HEK293T (cell line): Measurements from ENCODE around the gene C2CD4D.
A peak's percentile ranks its signal among the peaks of the same experiment; 100 is the strongest.

Source experiments
- CTCF ChIA-PET: fragments of 350-600 bp; formaldehyde crosslinking; extraction: SDS; loops from one replicate; lab custom pipeline; 2021; ENCODE audit warnings: antibody characterized with exemption, inconsistent platforms; lab: Yijun Ruan, JAX
- POLR2A ChIA-PET: fragments of 350-600 bp; formaldehyde crosslinking; extraction: SDS; loops from one replicate; lab custom pipeline; 2020; ENCODE audit warnings: antibody characterized with exemption, inconsistent platforms; lab: Yijun Ruan, JAX
- DNase-seq: peaks from one replicate; pipeline ENCODE4 v3.0.0; 2012; ENCODE audit warnings: mixed read lengths; ENCODE audit errors: extremely low spot score
- ARNT ChIP-seq: fragments of 450-650 bp; IDR thresholded peaks from 2 replicates; pipeline ENCODE4 v1.6.1; 2017; ENCODE audit warnings: mild to moderate bottlenecking
- BHLHE40 ChIP-seq: fragments of 450-650 bp; IDR thresholded peaks from 2 replicates; pipeline ENCODE4 v1.6.1; 2016; ENCODE audit warnings: mild to moderate bottlenecking, moderate library complexity, borderline replicate concordance
- CTBP1 ChIP-seq: fragments of 450-650 bp; IDR thresholded peaks from 2 replicates; pipeline ENCODE4 v1.6.1; 2016; ENCODE audit warnings: borderline replicate concordance
- ELF4 ChIP-seq: fragments of 450-650 bp; IDR thresholded peaks from 2 replicates; pipeline ENCODE4 v1.6.1; 2017; ENCODE audit warnings: antibody characterized with exemption
- FOXA1 ChIP-seq: fragments of 450-650 bp; IDR thresholded peaks from 2 replicates; pipeline ENCODE4 v1.6.1; 2016; ENCODE audit warnings: mild to moderate bottlenecking
- FOXK2 ChIP-seq: fragments of 450-650 bp; IDR thresholded peaks from 2 replicates; pipeline ENCODE4 v1.6.1; 2016; ENCODE audit warnings: mild to moderate bottlenecking
- FOXM1 ChIP-seq: fragments of 450-650 bp; IDR thresholded peaks from 2 replicates; pipeline ENCODE4 v1.6.1; 2017; ENCODE audit warnings: mild to moderate bottlenecking, borderline replicate concordance
- HDGF ChIP-seq: fragments of 450-650 bp; IDR thresholded peaks from 2 replicates; pipeline ENCODE4 v1.6.1; 2017; ENCODE audit warnings: antibody characterized with exemption, borderline replicate concordance
- L3MBTL2 ChIP-seq: fragments of 450-650 bp; conservative IDR thresholded peaks from 2 replicates; pipeline ENCODE4 v1.6.1; 2016; ENCODE audit warnings: mild to moderate bottlenecking
- LEF1 ChIP-seq: fragments of 450-650 bp; IDR thresholded peaks from 2 replicates; pipeline ENCODE4 v1.6.1; 2017; ENCODE audit warnings: mild to moderate bottlenecking, borderline replicate concordance
- NFRKB ChIP-seq: fragments of 450-650 bp; IDR thresholded peaks from 2 replicates; pipeline ENCODE4 v1.6.1; 2016; ENCODE audit warnings: mild to moderate bottlenecking, moderate library complexity
- SP1 ChIP-seq: fragments of 450-650 bp; IDR thresholded peaks from 2 replicates; pipeline ENCODE4 v1.6.1; 2017
- SUZ12 ChIP-seq: fragments of 450-650 bp; IDR thresholded peaks from 2 replicates; pipeline ENCODE4 v1.6.1; 2016; ENCODE audit warnings: mild to moderate bottlenecking
- TARDBP ChIP-seq: fragments of 450-650 bp; IDR thresholded peaks from 2 replicates; pipeline ENCODE4 v1.6.1; 2016
- ZNF384 ChIP-seq: fragments of 450-650 bp; IDR thresholded peaks from 2 replicates; pipeline ENCODE4 v1.6.1; 2016
- TF ChIP-seq, protein P1 (sequence below): fragments of 450-650 bp; IDR thresholded peaks from 2 replicates; pipeline ENCODE4 v1.6.1; 2016

Gene C2CD4D

DNA sequence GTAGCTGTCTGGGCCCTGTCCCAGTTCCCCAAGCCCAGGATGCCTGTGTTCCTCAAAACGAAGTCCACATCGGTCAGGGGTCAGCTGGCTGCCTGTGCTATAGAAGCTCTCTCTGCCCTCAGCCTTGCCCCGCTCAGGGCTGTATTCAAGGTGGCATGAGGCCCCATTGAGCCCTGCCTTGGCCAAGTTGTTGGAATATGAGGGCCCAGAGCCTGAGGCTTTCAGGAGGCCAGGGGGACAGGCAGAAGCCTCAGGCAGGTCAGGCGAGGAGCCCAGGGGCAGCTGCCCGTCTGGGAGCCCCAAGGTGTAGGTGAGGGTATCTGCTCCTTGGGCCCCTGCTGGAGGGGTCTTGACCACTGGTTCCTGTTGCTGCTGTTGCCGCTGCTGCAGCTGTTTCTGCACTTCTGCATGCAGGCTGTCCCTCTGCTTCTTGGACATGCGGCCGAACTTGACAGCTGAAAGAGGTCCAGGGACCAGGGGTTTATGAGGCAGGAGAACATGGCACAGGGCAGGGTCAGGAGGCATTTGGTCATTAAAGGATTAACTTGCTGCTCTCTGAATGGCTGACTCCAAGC is 24.6 kb downstream of the C2CD4D start:
- CTCF ChIA-PET, result no interaction called here

DNA sequence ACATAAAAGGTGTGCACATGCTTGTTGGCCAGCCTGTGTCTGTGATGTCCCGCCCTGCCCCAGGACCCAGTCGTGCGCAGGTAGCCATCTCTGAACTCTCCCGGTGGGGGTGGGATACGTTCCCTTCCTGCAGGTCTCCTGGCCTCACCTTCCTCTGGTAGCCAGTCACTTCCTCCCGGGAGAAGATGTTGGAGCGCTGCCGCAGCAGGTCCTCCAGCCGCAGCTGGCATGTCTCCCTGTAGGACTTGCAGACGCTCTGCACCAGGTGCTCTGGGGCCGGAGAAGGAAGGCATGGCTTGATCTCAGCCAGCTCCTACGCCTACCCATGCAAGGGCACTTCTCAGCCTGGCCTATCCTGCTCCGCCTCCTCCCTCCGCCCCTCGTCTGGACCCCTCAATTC is 25.2 kb downstream of the C2CD4D start:
- TF ChIP-seq LEF1, result no peak
- no peak for TF ChIP-seq FOXK2
- TF ChIP-seq ELF4, result no peak
- TF ChIP-seq BHLHE40, result no peak
- TF ChIP-seq ARNT, result no peak
- TF ChIP-seq SUZ12, result no peak
- no peak for TF ChIP-seq SP1
- ChIA-PET POLR2A (no interaction called here), CTCF (no interaction called here)
- no peak for DNase-seq

More for the DNA sequence above, 24.6 kb downstream of the C2CD4D start:
- no peak for TF ChIP-seq CTBP1
- no peak for TF ChIP-seq FOXK2
- TF ChIP-seq HDGF, result no peak
- TF ChIP-seq SP1, result no peak
- no peak for TF ChIP-seq SUZ12
- no peak for TF ChIP-seq ARNT
- no peak for TF ChIP-seq NFRKB
- no peak for TF ChIP-seq ELF4
- TF ChIP-seq FOXA1, result no peak
- TF ChIP-seq L3MBTL2, result no peak
- TF ChIP-seq BHLHE40, result no peak
- no peak for TF ChIP-seq TARDBP
- DNase-seq, result no peak
- POLR2A ChIA-PET, result no interaction called here

DNA sequence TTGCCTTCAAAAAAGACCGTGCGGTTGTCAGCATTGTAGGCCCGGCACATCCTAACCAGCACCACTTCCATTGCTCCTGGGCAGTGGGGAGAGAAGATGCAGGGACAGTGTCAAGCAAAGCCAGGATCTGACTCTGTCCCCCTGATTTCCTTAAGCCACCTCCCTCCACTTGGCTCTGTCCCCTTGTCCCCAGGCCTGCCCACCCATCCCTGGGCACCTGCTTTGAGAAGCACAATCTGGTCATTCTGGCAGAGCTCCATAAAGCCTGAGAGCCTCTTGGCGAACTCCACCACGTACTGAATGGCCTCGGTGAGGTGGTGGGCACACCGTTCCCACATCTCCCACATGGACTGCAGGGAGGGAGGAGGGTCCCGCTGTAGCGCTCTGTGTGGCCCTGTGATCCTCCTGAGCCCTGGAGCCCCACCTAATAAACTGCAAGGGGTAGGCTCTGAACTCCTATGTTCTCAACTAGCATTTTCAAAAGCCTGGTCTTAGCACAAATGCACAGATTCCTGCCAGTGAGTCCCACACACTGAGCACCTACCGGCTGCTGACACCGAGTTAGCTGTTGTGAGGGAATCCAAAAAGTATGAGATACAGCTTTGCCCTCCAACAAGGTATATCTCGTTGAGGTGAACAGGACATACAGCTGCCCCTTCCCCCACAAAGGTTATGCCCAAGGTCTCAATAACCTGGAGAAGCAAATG is 26.2 kb downstream of the C2CD4D start:
- CTCF ChIA-PET, result interaction anchor here (0.6 kb wide), 1 partner anchor 10 kb away, joined by 4 read pairs; no protein-coding TSS in a partner anchor
- DNase-seq, result no peak
- POLR2A ChIA-PET, result no interaction called here
- no peak for TF ChIP-seq SP1
- TF ChIP-seq FOXM1, result no peak
- no peak for TF ChIP-seq CTBP1
- TF ChIP-seq FOXA1, result no peak
- no peak for TF ChIP-seq TARDBP

DNA sequence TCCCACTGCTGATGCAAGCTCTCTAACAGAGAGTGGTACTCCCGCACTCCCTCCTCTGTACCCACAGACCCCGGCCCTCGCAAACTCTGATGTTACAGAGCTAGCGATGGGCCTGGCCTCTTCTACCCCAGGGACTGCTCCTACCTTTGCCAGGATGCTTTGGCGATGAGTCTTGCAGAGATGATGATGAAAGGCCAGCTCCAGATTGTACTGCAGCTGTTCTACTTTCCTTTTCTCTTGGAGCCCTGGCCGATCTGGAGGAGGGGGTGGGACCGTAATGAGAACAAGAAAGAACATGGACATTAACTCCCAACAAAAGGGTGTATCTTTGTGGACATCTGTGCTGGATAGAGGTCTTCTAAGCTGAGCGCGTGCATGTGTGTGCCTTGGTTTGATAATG is 28.4 kb downstream of the C2CD4D start:
- ChIA-PET CTCF (interaction anchor here (0.6 to 1.2 kb wide), 3 partner anchors 9 to 25 kb away, joined by 3 to 4 read pairs (median 3); no protein-coding TSS in a partner anchor), POLR2A (interaction anchor here (0.6 to 1.5 kb wide), 4 partner anchors 9 to 426 kb away, joined by 3 to 4 read pairs (median 3); no protein-coding TSS in a partner anchor)
- no peak for DNase-seq
- TF ChIP-seq L3MBTL2 (no peak), HDGF (no peak), NFRKB (no peak), ZNF384 (no peak), LEF1 (no peak), ARNT (no peak), FOXA1 (no peak), FOXK2 (no peak)
- TF ChIP-seq, protein P1, sequence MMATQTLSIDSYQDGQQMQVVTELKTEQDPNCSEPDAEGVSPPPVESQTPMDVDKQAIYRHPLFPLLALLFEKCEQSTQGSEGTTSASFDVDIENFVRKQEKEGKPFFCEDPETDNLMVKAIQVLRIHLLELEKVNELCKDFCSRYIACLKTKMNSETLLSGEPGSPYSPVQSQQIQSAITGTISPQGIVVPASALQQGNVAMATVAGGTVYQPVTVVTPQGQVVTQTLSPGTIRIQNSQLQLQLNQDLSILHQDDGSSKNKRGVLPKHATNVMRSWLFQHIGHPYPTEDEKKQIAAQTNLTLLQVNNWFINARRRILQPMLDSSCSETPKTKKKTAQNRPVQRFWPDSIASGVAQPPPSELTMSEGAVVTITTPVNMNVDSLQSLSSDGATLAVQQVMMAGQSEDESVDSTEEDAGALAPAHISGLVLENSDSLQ, result no peak

DNA sequence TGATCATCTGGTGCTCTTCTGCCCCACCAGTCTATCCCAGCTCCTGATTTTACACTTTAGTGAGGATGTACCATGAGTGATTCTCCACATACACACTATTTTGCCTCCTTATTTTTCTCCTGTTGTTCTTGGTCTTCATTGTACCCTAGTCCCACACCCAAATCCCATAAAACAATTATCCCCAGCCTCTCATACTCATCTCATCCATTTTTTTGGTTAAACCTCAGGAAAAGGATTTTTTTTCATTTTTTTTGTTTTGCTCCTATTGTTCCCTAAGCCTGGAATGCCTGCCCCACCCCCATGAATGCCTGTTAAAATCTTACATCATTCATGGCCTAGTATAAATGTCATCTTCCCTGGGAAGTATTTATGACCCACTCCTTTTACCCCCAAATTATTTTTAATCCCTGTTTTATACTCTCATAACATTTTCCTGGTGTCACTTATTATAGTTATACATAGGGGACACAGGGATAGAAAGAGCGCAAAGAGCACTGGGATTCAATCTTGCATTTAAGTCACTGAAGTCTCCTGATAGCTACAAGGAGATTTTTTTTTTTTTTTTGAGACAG is 29.5 kb downstream of the C2CD4D start:
- no peak for TF ChIP-seq SUZ12
- peak; percentile 83 for TF ChIP-seq ZNF384
- peak; percentile 66; the same call in 1 of the 2 replicates for TF ChIP-seq CTBP1
- TF ChIP-seq, protein P1, result peak; percentile 86
- TF ChIP-seq FOXM1, result no peak
- no peak for DNase-seq
- ChIA-PET POLR2A (no interaction called here), CTCF (interaction anchor here (0.6 kb wide), 1 partner anchor 139 kb away, joined by 3 read pairs; no protein-coding TSS in a partner anchor)

DNA sequence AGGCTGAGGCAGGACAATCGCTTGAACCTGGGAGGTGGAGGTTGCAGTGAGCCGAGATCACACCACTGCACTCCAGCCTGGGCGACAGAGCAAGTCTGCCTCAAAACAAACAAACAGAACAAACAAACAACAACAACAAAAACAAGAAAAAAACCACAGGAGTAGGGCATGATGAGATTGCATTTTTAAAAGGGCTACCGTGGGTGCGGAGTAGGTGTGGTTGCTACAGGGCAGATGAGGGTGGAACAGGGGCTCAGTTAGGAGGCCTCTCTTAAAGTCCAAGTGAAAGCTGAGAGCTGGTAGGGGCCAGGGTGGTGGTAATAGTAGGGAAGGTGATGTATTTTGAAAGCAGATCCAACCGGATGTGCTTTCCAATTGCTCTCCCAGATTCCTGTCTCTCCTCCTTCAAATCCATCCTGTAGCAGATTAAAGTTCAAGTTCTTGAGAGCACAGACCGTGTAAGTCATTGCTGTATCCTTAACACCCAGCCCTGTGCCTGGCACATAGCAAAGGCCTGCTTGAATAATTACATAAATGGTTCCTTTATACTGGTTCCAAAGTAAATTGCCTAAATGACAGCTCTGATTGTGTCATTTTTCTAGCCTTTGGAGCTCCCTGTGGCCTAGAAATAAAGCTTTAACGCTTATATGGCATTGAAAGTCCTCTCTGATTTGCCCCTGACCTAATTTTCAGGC is 30.2 kb downstream of the C2CD4D start:
- DNase-seq, result no peak
- ChIA-PET CTCF (interaction anchor here (0.6 kb wide), 1 partner anchor 140 kb away, joined by 3 read pairs; no protein-coding TSS in a partner anchor), POLR2A (no interaction called here)
- TF ChIP-seq FOXM1 (no peak), LEF1 (no peak), ELF4 (no peak), HDGF (no peak), FOXK2 (no peak), NFRKB (no peak), FOXA1 (no peak), SP1 (no peak), SUZ12 (no peak), TARDBP (no peak), ZNF384 (no peak)
